Stimulated activated CD4-positive, alpha-beta T cell treated with anti-CD3 and anti-CD28 coated beads, TNF-alpha, amount 100 ng/mL, for 4 hours (primary cell): ENCODE data around the gene RPS24.
"Not testable (repeated sequence)": the region's sequence is repeated elsewhere in the genome, so short reads cannot be mapped to it uniquely, and the experiment has no call there.

Source experiments
- DNase-seq, 3 experiments: peaks; one replicate each; pipeline ENCODE4 v3.0.0-alpha.2; 2020; ENCODE audit warnings: low read depth in 3 of 3

The RPS24 gene

DNA sequence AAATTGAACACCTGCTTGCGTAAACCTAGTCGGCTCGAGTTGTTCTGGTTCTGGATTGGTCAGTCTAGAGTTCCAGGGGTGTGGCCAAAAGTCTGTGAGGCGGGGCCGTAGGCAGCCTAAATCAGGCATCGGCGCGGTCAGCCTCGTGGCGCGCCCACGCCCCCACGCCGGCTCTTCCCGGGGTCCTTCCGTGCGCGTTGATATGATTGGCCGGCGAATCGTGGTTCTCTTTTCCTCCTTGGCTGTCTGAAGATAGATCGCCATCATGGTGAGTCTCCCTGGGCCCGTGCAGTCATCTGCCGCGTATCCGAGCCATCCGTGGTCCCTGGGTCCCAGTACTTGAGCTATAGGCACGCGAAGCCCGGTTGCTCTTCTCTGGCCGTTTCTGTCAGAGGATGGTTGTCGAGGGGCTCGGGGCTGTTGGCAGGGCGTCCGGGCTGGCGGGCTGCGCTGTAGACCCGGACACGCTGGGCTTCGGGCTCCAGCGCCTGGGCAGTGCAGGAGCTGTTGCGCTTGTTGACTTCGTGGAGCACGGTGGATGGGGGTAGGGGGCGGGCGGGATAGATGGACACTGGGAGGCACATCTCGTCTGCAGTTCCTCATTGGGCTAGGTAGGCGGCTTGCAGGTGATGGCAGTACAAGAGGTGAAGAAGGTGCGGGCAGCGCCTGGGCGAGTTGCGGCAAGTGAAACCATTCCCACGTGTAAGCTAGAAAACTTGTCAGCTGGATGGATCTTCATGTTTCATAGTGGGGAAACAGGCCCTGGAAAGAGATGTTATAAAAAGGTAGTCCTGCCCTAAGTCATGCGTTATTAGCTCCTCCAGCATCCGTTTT, at the start of gene RPS24:
TSS of gene RPS24 (plus strand) at position 227 of the 834 bp plus-strand sequence. CDS start at position 266, 39 bp downstream.
- peak; percentile 83 to 94 (median 90) for DNase-seq

DNA sequence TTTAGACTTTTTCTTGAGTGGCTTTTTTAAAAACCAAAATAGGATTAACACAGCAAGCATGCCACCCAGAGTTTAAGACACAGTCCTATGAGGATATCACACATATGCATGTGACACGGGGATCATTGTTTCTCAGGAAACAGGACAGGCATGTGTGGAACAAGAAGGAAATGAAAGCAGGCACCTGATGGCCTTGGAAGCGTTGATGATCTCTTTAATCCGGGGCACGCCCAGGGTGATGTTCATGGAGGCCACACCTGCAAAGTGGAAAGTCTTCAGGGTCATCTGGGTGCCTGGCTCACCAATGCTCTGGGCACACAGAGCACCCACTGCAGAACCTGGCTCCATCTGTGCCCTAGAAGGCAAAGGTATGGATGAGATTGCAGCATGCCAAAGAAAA, 48.7 kb upstream of the RPS24 start:
- DNase-seq: no peak

DNA sequence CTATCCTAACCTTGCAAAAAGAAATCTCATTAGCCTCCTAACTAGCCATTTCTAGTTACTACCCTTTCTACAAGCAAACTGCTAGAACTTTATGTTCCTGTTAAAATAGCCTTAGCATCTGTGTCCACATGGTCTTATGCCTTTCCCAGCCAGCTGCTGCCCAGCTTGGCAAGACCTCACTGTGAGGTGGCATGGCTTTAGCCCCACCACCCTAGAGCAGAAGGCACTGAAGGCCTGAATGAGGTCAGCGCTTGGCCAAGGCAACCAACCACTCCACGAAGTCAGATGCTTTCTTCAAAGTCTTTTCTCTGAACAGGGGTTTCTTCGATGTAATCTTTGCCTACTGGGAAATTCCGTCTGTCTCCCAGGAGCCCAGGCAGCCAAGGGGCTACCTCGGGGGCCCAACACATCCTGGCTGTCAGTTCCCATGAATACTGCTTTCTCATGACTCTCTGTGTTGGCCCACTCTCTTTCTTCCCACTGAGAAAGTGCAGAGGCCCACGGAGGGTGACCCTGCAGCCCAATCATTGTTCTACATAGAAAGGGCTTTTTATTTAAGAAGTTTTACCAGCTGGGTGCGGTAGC, 45.9 kb upstream of the RPS24 start:
- no peak for DNase-seq

DNA sequence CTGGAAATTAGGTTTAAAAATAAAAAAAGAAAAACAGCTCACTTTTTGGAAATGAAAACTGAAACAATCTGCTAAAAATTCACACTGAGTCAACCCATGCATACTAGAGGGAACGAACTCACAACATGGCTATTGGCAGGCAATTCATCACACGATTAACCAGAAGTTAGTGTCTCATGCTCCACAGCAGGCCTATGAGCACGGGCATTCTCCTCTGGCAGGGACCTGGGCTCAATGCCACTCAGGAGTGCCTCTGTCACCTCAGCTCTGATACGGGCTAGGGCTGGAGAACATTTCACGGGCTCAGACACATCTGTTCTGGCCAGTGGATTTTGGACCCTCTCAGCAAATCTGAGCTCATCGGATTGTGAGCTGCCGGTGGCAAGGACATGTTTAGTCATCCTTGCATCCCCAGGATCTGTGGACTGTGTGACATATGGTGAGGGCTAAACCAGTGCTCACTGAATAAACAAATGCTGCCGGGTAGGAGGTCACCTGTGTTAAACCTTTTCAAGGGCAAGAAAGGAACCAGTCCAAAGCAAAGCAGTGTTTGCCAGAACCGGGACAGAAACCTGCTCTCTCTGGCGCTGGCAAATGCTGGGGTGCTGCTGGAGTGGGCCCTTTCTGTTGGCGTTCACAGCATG, 44.5 kb upstream of the RPS24 start:
- no peak for DNase-seq

DNA sequence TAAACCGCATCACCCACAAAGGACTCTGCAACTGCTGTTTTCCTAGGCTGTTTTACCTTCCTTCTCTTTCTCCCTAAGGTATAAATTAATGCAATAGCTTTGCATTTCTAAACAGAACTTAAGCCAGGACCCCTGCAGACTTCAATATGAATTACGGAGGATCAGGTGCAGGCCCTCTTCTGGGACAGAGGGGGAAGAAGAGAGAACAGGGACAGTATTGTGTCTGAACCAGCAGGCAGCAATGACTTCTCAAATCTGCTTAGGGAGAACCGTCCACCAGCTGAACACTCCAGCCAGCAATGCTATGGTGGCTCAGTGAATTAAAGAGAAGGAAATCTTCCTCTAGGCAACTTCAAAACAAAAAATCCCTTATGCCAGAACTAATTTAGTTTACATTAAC, 40.0 kb upstream of the RPS24 start:
- no peak for DNase-seq

DNA sequence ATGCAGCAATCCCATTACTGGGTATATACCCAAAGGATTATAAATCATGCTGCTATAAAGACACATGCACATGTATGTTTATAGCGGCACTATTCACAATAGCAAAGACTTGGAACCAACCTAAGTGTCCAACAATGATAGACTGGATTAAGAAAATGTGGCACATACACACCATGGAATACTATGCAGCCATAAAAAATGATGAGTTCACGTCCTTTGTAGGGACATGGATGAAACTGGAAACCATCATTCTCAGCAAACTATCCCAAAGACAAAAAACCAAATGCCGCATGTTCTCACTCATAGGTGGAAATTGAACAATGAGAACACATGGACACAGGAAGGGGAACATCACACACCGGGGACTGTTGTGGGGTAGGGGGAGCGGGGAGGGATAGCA, 34.9 kb upstream of the RPS24 start:
- not testable (repeated sequence) for DNase-seq

DNA sequence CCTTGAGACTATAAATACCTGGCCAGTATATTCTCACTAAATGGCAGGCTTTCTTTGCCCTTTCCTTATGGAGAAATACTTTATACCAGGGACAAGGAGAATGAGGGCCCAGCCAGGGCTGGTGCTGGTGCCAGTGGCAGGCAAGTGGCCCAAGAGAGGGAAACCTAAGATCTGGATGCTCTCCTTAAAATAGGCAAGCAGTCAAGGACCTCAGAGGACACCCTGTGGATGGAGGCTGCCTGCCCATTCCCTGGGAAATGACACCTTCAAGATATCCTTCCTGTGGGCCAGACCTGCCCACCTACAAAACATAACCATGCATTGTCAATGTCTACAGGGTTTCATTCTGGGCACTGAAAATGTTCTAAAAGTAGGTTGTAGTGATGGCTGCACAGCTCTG, 33.5 kb upstream of the RPS24 start:
- no peak for DNase-seq

DNA sequence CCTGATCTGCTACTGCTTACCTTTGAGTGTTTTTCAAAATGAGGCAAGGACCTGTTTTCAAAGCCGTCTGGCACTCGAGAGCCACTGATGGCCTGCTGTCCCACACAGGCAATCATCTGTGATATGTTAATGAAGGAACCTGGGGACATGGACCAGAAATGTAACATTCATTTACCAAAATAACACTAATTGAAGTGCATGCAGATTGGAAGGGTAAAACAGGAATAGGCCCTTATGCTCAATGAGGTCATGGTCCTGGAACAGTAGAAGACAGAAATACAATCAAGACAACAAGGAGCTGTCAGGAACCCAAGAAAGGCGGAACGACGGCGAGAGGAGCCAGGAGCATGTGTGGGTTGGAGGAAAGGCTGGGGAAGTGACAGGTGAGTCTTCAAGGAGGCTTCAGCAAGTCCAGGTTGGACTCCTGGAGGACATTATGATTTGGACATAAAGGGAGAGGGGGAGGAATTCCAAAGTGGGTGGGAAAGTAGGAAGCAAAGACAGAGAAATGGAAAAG, 32.6 kb upstream of the RPS24 start:
- DNase-seq: no peak

DNA sequence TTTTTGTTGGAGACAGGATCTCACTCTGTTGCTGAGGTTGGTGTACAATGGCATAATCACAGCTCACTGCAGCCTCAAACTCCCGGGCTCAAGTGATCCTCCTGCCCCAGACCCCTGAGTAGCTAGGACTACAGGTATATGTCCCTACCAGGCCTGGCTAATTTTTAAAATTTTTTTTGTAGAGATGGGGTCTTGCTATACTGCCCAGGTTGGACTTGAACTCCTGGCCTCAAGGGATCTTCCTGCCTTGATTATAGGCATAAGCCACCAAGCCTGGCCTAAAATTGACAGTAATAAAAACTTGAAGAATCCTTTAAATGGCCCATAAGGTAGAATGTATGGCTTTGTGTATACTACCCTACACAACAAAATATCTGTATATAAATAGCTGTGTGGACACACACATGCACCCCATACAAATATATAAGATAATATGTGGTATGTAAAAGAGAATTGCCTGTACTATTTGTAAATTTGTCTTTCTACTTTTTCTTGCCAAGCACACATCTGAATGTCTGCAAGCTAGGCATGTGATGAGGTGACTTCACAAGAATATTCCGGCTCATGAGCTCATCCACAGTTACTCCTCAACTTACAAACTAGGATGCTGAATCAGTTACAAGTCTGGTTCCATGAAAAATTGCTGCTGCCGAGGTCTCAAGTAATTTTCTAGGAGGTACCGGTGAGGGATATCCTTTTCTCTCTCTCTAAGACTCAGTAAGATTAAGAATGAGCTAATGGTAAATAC, 30.9 kb upstream of the RPS24 start:
- DNase-seq: no peak

DNA sequence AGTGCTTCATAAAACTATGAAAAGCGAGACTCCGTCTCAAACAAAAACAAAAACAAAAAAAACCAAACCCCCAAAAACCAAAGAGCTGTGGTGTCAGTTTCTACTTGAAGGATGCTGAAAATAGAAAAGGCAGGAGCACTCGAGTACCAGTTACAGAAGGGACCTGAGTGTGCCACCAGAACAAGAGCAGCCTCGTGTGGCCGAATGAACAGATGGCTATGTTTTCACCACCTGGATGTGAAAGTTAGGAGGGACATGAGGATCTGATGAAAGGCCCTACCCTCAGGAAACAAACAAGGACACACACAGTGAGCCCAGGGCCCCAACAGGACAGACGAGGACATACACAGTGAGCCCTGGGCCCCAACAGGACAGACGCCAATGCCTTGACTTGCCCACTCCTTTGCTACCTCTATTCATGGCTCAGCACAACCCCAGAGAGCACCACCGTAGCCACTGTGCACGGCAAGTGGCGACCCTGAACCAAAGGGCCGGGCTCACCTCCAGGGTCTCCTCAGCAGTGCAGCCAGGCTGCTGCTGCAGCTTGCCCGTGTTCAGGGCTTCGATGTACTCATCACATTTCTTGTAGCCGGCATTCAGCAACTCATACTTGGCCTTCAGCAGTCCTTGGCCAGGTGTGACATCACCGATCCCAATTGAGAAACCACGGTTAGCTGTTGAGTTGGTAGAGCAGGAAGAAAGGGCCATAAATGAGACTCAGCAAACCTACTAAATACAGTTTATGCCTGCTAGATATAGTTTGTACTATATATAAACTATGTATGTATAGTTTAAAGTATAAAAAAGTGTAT, 29.2 kb upstream of the RPS24 start:
- no peak for DNase-seq

DNA sequence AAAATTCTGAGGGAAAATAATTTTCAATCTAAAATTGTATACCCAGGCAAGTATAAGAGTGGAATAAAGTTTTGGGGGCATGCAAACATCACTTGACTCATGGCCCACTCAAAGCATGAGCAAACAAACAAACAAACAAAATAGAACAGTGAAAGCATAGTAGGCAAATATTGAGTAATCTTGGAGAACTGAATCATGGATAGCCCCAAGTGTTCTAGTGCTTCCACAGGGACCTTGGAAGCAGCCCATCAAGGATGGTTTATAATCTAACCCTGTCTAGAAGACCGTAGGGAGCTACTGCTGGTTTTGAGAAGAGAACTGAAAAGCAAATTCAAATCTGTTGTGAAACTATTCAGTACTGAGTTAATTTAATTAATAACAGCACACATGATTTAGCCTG, 26.5 kb upstream of the RPS24 start:
- no peak for DNase-seq

DNA sequence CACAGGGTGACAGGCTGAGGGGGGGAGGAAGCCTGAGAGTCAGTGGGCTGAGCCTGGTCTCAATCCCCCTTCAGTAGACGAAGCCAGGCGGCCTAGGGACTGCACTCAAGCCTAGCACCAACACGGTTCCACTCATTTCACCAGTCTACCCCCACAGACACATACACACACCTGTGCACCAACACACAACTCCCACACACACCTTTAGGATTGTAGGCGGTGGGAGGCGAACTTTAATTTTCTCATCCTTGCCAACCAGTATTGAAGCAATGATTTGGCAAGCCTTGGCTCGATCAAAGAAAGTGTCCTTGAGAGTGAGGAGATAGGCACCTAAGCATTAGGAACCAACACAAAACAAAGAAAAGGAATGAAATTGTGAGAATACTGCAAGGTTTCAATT, 24.0 kb upstream of the RPS24 start:
- DNase-seq: no peak

DNA sequence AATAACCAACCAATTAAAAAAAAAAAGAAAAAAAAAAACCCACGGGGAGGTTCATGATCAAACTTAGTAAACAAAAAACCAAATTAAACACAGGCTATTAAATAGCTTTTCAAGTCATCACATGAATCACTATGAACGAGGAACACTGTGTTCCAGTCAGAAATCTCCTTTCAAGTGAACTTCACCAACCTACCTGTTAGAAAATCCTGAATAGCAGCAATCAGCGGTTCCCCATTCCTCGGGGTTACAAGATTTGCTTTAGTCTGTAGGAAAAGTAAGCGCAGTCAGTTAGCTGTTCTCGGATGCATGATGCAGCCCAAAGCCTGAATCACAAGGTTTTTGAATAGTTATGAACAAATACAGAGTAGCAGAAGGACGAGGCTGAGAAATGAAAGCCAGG, 23.4 kb upstream of the RPS24 start:
- no peak for DNase-seq

DNA sequence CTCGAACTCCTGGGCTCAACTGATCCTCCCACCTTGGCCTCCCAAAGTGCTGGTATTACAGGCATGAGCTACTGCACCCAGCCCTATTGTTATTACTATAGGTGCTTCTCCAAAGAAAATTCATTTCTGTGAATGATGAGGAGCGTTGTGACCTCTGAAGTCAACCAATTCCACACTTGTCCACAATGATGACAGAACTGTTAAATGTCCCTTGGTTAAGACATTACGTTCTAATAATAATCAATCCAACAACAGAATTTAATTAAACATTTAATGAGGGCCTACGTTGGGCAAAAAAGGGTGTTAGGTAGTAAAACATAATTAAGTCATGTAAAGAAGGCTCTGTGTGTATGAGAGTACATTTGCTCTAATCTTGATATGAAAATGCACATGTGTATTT, 22.6 kb upstream of the RPS24 start:
- no peak for DNase-seq

DNA sequence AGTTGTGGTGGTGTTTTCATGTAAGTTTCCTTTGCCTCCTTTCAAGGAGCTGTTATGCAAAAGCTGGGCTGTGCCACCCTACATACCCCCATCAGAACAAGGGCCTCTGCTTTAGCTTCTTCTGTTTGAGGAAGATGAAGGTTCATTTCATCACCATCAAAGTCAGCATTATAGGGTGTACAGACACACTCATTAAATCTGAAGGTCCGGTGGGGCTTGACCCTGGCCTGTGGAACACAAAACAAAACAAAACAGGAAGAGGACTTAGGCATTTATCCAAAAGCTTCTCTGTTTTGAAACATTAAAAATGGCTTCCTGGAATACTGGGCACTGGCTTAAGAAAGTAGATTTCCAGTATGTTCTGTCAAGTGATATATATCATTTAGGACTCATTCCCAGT, 20.1 kb upstream of the RPS24 start:
- DNase-seq: no peak

DNA sequence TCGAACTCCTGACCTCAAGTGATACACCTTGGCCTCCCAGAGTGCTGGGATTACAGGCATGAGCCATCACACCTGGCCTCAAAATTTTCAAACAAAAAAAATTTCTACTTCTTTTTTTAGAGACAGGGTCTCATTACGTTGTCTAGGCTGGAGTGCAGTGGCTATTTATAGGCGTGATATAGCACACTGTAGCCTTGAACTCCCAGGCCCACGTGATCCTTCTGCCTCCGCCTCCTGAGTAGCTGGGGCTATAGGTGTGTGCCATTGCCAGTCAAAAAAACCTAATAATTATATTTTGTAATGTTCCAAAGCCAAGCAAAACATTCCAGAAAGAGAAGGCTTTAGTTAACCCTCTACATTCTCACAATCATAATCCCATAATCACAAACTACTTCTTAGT, 18.1 kb upstream of the RPS24 start:
- no peak for DNase-seq

DNA sequence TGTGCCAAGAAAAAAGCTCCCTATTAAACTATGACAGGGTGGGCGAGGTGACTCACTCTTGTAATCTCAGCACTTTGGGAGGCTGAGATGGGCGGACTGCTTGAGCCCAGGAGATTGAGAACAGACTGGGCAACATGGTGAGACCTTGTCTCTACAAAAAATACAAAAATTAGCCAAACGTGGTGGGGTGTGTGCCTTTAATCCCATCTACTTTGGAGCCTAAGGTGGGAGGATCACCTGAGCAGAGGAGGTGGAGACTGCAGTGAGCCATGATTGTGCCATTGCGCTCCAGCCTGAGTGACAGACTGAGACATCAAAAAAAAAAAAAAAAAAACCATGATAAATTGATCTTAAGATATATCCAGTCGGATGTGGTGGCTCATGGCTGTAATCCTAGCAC, 15.8 kb upstream of the RPS24 start:
- no peak for DNase-seq

DNA sequence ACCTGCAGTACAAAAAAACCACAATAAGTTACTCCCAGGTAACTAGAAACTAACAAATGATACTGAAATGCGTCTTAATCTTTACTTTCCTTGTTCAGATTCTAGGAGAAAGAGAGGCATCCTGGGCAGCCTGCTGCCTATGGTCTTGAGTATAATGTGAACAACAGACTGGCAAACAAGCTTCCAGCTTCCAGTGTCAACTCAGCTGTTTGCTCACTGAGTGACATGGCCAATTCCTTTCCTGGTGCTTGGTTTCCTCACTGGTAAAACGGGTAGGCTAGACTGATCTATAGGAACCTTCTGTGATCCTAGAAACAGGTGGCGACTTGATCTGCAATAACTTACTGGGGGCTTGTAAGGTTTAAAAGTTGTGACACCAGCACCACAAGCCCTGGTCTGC, 14.4 kb upstream of the RPS24 start:
- no peak for DNase-seq

DNA sequence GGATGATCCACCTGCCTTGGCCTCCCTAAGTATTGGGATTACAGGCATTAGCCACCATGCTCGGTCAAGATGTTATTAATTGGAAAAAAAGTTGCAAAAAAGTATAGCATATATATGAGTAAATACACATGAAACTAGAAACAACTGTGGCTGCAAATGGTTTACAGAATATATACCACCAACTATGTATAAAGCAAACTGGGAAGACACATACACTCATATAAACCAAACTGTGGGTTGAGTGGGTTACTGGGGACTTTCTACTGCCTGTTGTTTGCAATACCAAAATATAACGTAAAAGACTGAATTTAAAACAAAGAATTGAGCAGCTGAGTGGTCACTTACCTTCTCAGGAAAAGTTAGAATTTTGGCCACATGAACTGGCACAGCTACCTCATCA, 12.5 kb upstream of the RPS24 start:
- no peak for DNase-seq

DNA sequence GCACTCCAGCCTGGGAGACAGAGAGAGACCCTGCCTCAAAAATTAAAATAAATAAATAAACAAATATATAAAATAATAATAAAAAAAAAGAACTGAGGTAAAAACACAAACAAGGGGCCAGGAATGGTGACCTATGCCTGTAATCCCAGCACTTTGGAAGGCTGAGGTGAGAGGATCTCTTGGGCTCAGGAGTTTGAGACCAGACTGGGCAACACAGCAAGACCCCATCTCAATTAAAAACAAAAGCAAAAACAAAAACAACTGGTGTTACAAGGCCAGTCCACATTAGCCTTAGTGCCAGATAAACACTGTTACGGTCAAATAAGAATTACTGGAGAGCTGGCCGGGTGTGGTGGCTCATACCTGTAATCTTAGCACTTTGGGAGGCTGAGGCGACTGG, 9.9 kb upstream of the RPS24 start:
- DNase-seq: no peak

DNA sequence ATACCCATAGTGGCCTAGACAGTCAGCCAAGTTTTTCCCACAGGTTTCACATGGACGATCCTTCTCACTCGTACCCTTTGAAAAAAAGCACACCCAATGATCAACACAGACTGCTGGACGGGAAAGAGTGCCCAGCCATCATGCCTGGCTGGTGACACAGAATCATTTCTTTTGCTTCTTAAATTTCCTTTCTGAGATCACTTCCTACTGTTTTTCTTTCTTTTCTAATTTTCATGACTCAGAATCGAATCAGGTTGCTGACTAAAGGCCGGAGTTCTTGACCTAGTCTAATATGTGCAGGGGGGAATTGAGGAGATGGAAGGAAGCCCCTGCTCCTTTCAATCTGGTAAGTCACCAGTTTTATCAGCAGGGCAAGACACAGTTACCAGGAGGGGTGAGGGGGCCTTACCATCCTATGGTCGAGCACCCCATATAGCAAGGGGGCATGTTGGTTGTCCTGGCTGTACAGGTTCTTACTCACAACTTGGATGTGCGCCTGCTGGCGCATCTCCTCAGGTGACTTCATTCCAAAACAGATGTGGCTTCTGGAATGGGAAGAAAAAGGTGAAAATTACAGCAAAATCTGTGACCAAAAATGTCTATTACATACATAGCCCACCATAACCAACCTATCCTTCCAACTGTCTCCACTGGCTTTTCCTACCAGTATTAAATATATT, 7.8 kb upstream of the RPS24 start:
- no peak for DNase-seq
